ENCODE results near the gene AADAC. TPM values are rescaled to one million over a fixed set of nuclear protein-coding genes. Genes with fewer than 3 reads are reported as not detected.
A peak's percentile ranks its signal among the peaks of the same experiment; 100 is the strongest.
"Not testable (repeated sequence)": the region's sequence is repeated elsewhere in the genome, so short reads cannot be mapped to it uniquely, and the experiment has no call there.

Gene AADAC
- polyA plus RNA-seq, 2 donors = 0.75 to 0.82 TPM

DNA sequence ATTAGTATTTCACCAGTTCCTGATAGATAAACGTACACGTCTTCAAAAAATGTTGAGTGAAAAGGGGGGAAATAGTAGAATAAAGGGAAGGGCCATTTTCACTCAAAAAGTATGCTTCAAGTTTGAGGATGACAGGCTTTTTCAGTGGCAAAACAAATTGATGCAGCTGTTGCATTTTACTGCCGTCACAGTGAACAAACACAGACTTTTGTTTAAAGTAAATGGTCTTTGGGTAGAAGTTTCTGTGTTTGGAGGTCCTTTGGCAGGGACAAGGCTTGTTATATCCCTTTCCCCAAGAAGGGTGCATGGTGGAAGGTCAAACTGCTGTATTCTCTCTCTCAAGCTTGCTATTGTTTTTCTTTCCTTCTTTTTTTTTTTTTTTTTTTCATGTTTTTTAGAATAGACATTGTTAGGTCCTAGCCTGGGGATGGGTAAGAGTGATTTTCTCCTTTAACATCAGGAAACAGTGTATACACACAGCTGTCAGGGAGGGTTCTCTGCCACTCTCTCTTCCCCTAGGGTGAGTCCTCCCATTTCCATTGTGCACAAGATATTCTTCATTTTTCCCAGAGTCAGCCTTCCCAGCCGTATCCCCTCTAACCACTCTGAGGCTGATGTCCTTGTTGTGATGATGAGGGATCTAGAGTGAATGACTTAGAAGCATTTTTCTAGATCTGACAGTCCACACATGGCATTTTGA, 52.9 kb downstream of the AADAC start:
- WGBS, 2 donors = 71 to 72% methylated on average over 4 of the region's 4 CpGs
- H3K4me3 ChIP-seq (ENCODE audit: low read depth in 1 of 2, low read length in 2 of 2) = no peak overlapping the region
- H3K27me3 ChIP-seq (ENCODE audit: control insufficient read depth in 1 of 2, insufficient read depth in 2 of 2, low read length in 2 of 2) = no peaks in the 10 kb centered on the region
- no peak overlapping the region for H3K27ac ChIP-seq (ENCODE audit: low read depth in 2 of 2, low read length in 1 of 2)
- H3K36me3 ChIP-seq (ENCODE audit: control insufficient read depth in 2 of 2, insufficient read depth in 2 of 2, low read length in 1 of 2) = no peaks in the 10 kb centered on the region
- no peaks in the 10 kb centered on the region for H3K9me3 ChIP-seq (ENCODE audit: control insufficient read depth in 2 of 2, insufficient read depth in 1 of 2, low read depth in 1 of 2, low read length in 1 of 2)
- no peaks in the 10 kb centered on the region for H3K4me1 ChIP-seq (ENCODE audit: control insufficient read depth in 2 of 2, insufficient read depth in 2 of 2, low read length in 1 of 2)

GRCh38 chr3:151867666-151868065, 53.8 kb downstream of the AADAC start:
- H3K27me3 ChIP-seq (ENCODE audit: control insufficient read depth in 1 of 2, insufficient read depth in 2 of 2, low read length in 2 of 2) = no peaks in the 10 kb centered on the region
- no peaks in the 10 kb centered on the region for H3K4me1 ChIP-seq (ENCODE audit: control insufficient read depth in 2 of 2, insufficient read depth in 2 of 2, low read length in 1 of 2)
- no peaks in the 10 kb centered on the region for H3K36me3 ChIP-seq (ENCODE audit: control insufficient read depth in 2 of 2, insufficient read depth in 2 of 2, low read length in 1 of 2)
- no peaks in the 10 kb centered on the region for H3K9me3 ChIP-seq (ENCODE audit: control insufficient read depth in 2 of 2, insufficient read depth in 1 of 2, low read depth in 1 of 2, low read length in 1 of 2)
- WGBS, 2 donors = 96 to 97% methylated on average over 1 of the region's 1 CpG
- H3K27ac ChIP-seq (ENCODE audit: low read depth in 2 of 2, low read length in 1 of 2) = no peak overlapping the region
- no peak overlapping the region for H3K4me3 ChIP-seq (ENCODE audit: low read depth in 1 of 2, low read length in 2 of 2)

DNA sequence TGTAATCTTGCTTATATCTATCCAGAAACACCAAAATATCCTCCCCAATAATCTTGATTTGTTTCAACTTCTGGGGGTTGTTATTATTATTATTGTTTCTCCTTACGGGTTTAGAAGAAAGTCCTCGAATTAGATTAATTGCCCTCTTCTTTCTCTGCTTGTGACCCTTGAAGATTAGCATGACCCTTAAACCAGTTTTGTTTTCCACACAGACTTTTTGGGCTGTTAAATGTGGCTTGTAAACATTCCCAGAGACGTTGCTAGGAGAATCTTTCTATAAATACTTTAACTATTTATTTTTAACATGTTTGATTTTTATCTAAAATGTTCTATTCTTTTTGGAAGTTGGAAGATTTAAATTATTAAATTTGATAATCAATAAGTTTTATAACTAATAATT, 55.3 kb downstream of the AADAC start:
- Histone ChIP-seq H3K4me1 (ENCODE audit: control insufficient read depth in 2 of 2, insufficient read depth in 2 of 2, low read length in 1 of 2) (no peaks in the 10 kb centered on the region), H3K4me3 (ENCODE audit: low read depth in 1 of 2, low read length in 2 of 2) (no peak overlapping the region), H3K9me3 (ENCODE audit: control insufficient read depth in 2 of 2, insufficient read depth in 1 of 2, low read depth in 1 of 2, low read length in 1 of 2) (no peaks in the 10 kb centered on the region), H3K27ac (ENCODE audit: low read depth in 2 of 2, low read length in 1 of 2) (no peak overlapping the region), H3K27me3 (ENCODE audit: control insufficient read depth in 1 of 2, insufficient read depth in 2 of 2, low read length in 2 of 2) (no peaks in the 10 kb centered on the region), H3K36me3 (ENCODE audit: control insufficient read depth in 2 of 2, insufficient read depth in 2 of 2, low read length in 1 of 2) (no peaks in the 10 kb centered on the region)
- 37 to 41% methylated on average over 3 of the region's 3 CpGs for WGBS, 2 donors

DNA sequence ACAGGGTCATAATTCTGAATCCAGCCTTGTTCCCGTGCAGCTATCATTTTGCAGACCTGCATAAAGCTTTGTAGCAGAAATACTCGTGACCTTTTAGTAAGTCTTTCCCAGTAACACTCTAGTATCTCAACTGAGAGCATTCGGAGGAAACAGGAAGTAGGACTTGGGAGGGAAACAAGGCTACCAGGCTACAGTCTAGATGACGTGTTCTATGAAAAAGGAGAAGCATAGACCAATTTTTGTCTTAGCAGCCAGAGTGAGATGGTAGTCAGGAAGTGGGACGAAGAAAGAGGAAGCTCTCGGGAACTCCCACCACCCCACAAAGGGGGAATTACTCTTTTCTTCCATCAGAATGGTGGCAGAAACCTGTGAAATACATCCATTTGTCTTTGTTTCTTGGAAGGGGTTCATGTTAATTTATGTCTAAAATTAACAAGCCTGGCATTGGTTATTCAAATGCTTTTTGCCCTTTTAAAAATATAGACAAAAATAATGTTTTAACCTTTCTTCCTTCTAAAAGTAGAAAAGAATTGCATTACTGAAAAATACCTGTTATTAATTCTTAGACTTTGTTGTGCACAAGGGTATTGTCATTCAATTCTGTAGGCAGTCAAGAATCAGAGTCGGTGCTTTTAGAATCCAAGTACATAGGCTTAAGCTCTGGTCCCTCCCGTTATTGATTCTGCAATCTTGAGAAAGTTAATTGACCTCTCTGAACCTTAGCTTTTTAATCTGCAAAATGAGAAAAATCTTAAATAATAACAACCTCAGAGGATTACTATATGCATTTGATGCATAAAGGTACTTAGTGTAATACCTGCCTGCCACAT, 57.9 kb downstream of the AADAC start:
- peak overlapping the region in 1 of 2 donors; percentile 22 for H3K27ac ChIP-seq (ENCODE audit: low read depth in 2 of 2, low read length in 1 of 2)
- 68 to 72% methylated on average over 8 of the region's 8 CpGs for WGBS, 2 donors
- H3K4me1 ChIP-seq (ENCODE audit: control insufficient read depth in 2 of 2, insufficient read depth in 2 of 2, low read length in 1 of 2) = no peaks in the 10 kb centered on the region
- no peaks in the 10 kb centered on the region for H3K36me3 ChIP-seq (ENCODE audit: control insufficient read depth in 2 of 2, insufficient read depth in 2 of 2, low read length in 1 of 2)
- no peak overlapping the region for H3K4me3 ChIP-seq (ENCODE audit: low read depth in 1 of 2, low read length in 2 of 2)
- H3K9me3 ChIP-seq (ENCODE audit: control insufficient read depth in 2 of 2, insufficient read depth in 1 of 2, low read depth in 1 of 2, low read length in 1 of 2) = no peaks in the 10 kb centered on the region
- no peaks in the 10 kb centered on the region for H3K27me3 ChIP-seq (ENCODE audit: control insufficient read depth in 1 of 2, insufficient read depth in 2 of 2, low read length in 2 of 2)

DNA sequence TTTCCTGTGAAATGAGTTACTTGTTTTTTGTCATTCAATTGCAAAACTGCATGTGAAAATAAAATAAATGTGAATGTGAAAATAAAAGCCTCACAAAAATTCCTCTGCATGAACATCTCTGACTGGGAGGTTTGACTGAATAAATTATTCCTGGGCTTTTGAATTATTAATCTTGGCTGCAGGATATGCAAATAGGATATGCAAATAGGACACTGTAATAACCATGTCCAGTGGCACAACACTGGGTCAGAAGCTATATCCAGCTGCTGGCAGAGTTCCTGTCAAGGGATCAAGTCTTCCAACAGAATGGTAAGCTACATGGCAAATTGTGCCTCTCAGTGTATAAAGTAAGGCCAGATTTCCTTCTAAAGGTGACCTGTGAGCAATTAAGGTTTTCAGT, 59.5 kb downstream of the AADAC start, which contains the start of gene SUCNR1:
SUCNR1 (plus strand) TSS at position 246 of the 400 bp plus-strand sequence. CDS start 6,250 bp downstream, outside the sequence.
- no peaks in the 10 kb centered on the region for H3K4me1 ChIP-seq (ENCODE audit: control insufficient read depth in 2 of 2, insufficient read depth in 2 of 2, low read length in 1 of 2)
- no peaks in the 10 kb centered on the region for H3K27me3 ChIP-seq (ENCODE audit: control insufficient read depth in 1 of 2, insufficient read depth in 2 of 2, low read length in 2 of 2)
- no peaks in the 10 kb centered on the region for H3K9me3 ChIP-seq (ENCODE audit: control insufficient read depth in 2 of 2, insufficient read depth in 1 of 2, low read depth in 1 of 2, low read length in 1 of 2)
- H3K27ac ChIP-seq (ENCODE audit: low read depth in 2 of 2, low read length in 1 of 2) = no peak within 1 kb of the TSS
- no peak within 1 kb of the TSS for H3K4me3 ChIP-seq (ENCODE audit: low read depth in 1 of 2, low read length in 2 of 2)
- H3K36me3 ChIP-seq (ENCODE audit: control insufficient read depth in 2 of 2, insufficient read depth in 2 of 2, low read length in 1 of 2) = no peaks in the 10 kb centered on the region

GRCh38 chr3:151874079-151874478, 60.2 kb downstream of the AADAC start:
- not testable (repeated sequence) for H3K9me3 ChIP-seq (ENCODE audit: control insufficient read depth in 2 of 2, insufficient read depth in 1 of 2, low read depth in 1 of 2, low read length in 1 of 2); H3K36me3 ChIP-seq (ENCODE audit: control insufficient read depth in 2 of 2, insufficient read depth in 2 of 2, low read length in 1 of 2); H3K4me3 ChIP-seq (ENCODE audit: low read depth in 1 of 2, low read length in 2 of 2); H3K4me1 ChIP-seq (ENCODE audit: control insufficient read depth in 2 of 2, insufficient read depth in 2 of 2, low read length in 1 of 2); H3K27ac ChIP-seq (ENCODE audit: low read depth in 2 of 2, low read length in 1 of 2); H3K27me3 ChIP-seq (ENCODE audit: control insufficient read depth in 1 of 2, insufficient read depth in 2 of 2, low read length in 2 of 2)
- 94% methylated on average over 5 of the region's 5 CpGs for WGBS, 2 donors

DNA sequence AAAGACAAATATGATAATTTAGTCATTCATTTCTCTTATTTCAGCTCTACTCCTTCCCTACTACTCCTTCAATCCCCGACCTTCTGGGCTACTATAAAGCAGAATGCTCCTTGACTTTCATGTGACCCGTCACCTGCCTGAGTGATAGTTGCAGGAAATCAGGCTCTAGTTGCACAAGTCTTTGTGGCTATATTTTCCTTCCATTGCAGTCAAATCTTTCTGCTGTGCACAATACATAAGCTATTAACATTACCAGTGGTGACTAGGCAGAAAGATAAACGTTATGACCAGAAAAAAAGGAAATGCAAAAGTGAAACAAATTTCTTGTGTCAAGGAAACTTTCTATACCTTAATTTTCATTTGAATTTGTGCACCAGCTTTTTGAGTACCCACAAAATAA, 61.8 kb downstream of the AADAC start:
- Histone ChIP-seq H3K27me3 (ENCODE audit: control insufficient read depth in 1 of 2, insufficient read depth in 2 of 2, low read length in 2 of 2) (no peaks in the 10 kb centered on the region), H3K4me3 (ENCODE audit: low read depth in 1 of 2, low read length in 2 of 2) (no peak overlapping the region), H3K9me3 (ENCODE audit: control insufficient read depth in 2 of 2, insufficient read depth in 1 of 2, low read depth in 1 of 2, low read length in 1 of 2) (no peaks in the 10 kb centered on the region), H3K36me3 (ENCODE audit: control insufficient read depth in 2 of 2, insufficient read depth in 2 of 2, low read length in 1 of 2) (no peaks in the 10 kb centered on the region), H3K27ac (ENCODE audit: low read depth in 2 of 2, low read length in 1 of 2) (no peak overlapping the region), H3K4me1 (ENCODE audit: control insufficient read depth in 2 of 2, insufficient read depth in 2 of 2, low read length in 1 of 2) (no peaks in the 10 kb centered on the region)
- WGBS, 2 donors = 52 to 64% methylated on average over 3 of the region's 3 CpGs

DNA sequence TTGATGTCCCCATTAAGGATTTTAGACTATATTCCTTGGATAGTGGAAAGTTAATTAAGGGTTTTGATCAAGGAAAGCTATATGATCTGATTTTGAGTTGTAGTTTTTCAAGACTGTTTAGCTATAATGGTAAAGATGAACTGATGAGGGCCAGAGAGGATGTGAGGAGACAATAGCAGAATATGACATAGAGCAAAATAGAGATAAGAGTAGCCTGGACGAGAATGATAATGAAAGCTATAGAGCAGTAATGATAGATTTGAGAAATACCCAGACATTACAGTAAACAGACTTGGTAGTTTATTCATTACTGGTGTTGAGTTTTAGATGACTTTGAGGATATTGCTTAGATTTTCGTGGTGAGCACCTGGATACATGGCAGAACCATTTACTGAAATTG, 63.4 kb downstream of the AADAC start:
- no peaks in the 10 kb centered on the region for H3K4me1 ChIP-seq (ENCODE audit: control insufficient read depth in 2 of 2, insufficient read depth in 2 of 2, low read length in 1 of 2)
- no peaks in the 10 kb centered on the region for H3K9me3 ChIP-seq (ENCODE audit: control insufficient read depth in 2 of 2, insufficient read depth in 1 of 2, low read depth in 1 of 2, low read length in 1 of 2)
- no peaks in the 10 kb centered on the region for H3K36me3 ChIP-seq (ENCODE audit: control insufficient read depth in 2 of 2, insufficient read depth in 2 of 2, low read length in 1 of 2)
- H3K27me3 ChIP-seq (ENCODE audit: control insufficient read depth in 1 of 2, insufficient read depth in 2 of 2, low read length in 2 of 2) = no peaks in the 10 kb centered on the region
- no peak overlapping the region for H3K27ac ChIP-seq (ENCODE audit: low read depth in 2 of 2, low read length in 1 of 2)
- no peak overlapping the region for H3K4me3 ChIP-seq (ENCODE audit: low read depth in 1 of 2, low read length in 2 of 2)
- 87 to 88% methylated on average over 2 of the region's 2 CpGs for WGBS, 2 donors
